Sciatic nerve (tissue), 2 donors: Measurements from ENCODE around the gene FTH1. TPM values are rescaled to one million over a fixed set of nuclear protein-coding genes. Genes with fewer than 3 reads are reported as not detected.
"Not testable (repeated sequence)": the region's sequence is repeated elsewhere in the genome, so short reads cannot be mapped to it uniquely, and the experiment has no call there.

Experiments
- ATAC-seq: fragments of 200-7000 bp; cut with Tn5 transposase; one replicate; pipeline ENCODE4 v1.9.1; 2020; ENCODE audit warnings: mild to moderate bottlenecking, moderate library complexity
- DNase-seq: peaks from one replicate; pipeline ENCODE4 v3.0.0-alpha.2; 2020; ENCODE audit warnings: low spot score
- intact Hi-C: fragments of 100-400 bp; cut with DNase I; formaldehyde crosslinking; loops from one replicate; pipeline ENCODE4 v1.14.2; 2022
- total RNA-seq: library from RNA; stranded (reverse); fragmentation: NEBNext Ultra II Directional; extraction: Animal tissue kit (Norgen Biotek cat#: 25700); gene quantifications from one replicate; pipeline ENCODE4 v1.2.1, GENCODE V29; 2021
- donor health status: DM: no; HTN: no; CAD: no.
- donor health status: DM: no; HTN: no; CAD: no.

The FTH1 gene
- total RNA-seq: 4,297 TPM

GRCh38 chr11:61967116-61967923 is at the start of gene FTH1:
TSS of gene FTH1 (minus strand) at chr11:61967634. CDS start at chr11:61967425, 209 bp downstream.
- ATAC-seq: peak; percentile 77
- intact Hi-C loops: no loop called here

GRCh38 chr11:62015615-62016014 is 48.2 kb upstream of the FTH1 start:
- no peak for DNase-seq
- intact Hi-C loops: no loop called here
- ATAC-seq: no peak

More at GRCh38 chr11:61967116-61967923, at the start of gene FTH1:
- DNase-seq: peak; percentile 96

DNA sequence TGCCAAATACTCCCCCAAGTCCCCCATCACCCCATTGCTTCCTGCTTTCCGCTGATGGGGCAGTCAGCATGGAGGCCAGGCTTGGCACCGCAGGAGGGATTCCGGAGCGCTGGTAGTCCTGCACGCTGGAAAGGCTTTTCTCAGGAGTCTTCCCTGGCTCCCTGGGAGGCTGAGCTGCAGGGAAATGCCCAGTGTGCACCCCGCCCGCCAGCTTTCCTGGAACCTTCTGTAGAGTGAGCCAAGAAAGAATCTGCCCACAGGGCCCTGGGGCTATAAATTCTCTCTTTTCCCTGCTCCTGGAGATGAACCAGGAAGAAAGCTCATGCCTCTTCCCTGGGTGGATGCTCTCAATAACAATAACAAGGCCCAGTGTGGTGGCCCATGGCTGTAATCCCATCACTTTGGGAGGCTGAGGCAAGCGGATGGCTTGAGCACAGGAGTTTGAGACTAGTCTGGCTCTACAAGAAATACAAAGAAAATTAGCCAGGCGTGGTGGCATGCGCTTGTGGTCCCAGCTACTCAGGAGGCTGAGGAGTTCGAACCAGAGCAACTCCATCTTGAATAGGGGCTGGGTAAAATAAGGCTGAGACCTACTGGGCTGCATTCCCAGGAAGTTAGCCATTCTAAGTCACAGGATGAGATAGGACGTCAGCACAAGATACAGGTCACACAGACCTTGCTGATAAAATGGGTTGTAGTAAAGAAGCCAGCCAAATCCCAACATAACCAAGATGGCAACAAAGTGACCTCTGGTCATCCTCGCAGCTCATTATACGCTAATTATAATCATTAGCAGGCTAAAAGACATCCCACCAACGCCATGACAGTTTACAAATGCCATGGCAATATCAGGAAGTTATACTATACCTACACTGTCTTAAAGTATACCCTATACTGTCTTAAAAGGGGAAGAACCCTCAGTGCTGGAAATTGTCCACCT is 46.4 kb upstream of the FTH1 start:
- ATAC-seq: no peak
- DNase-seq: no peak
- intact Hi-C loops: no loop called here

DNA sequence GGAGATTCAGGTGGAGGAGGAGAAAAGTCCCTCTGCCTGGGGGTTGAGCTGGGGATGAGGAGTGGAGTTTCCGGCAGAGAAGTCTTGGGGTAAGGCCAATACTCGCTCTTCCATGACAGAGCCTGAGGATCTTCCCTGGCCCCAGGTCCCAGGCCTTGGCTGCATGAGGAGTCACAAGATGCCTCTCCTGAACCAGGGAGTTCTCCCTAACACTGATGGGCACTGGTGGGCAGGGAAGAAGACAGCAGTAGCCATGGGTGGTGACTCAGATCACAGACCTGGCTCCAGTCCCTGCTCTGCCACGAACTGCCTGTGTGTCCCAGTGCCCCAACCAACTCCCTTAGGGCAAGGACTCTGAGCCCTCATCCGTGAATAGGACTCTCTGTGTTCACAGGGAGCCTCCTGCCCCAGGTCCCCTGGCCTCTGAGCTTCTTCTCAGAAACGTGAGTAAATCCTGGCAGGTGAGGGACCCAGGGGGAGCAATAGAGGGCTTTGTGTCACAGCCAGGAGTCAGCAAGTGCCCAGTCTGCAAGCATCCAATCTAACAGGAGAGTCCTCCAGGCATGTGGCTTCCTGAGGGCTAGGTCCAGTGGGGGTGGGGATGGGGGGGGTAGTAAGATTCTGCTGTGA is 45.5 kb upstream of the FTH1 start:
- DNase-seq (no peak), ATAC-seq (no peak)
- intact Hi-C loops: no loop called here

GRCh38 chr11:62012451-62012831 is 45.0 kb upstream of the FTH1 start:
- no peak for ATAC-seq
- DNase-seq: no peak
- intact Hi-C loops: no loop called here

DNA sequence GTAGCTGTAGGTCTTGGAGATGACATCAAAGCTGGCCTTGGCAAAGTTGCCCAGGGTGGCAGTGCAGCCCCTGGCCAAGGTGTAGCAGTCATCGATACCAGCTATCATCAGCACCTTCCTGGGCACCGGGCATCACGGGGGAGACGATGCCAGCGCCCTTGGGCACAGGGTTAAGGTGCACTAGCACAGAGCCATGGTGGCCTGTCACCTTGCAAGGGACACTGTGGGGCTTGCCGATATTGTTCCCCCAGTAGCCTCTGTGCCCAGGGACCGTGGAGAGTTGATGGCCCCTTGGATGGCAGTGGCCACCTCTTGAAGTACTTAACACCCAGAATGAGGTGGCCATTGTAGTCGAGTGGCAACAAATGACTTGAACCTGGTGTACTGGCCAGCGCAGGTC is 44.4 kb upstream of the FTH1 start:
- intact Hi-C loops: no loop called here
- ATAC-seq: no peak
- DNase-seq: no peak

- DNase-seq: no peak
Observed at GRCh38 chr11:62010935-62011528, 43.6 kb upstream of the FTH1 start.

GRCh38 chr11:62008193-62008592 is 40.8 kb upstream of the FTH1 start:
- ATAC-seq: no peak
- no peak for DNase-seq
- intact Hi-C loops: no loop called here

More at GRCh38 chr11:62010935-62011528, 43.6 kb upstream of the FTH1 start:
- no peak for ATAC-seq
- intact Hi-C loops: no loop called here

DNA sequence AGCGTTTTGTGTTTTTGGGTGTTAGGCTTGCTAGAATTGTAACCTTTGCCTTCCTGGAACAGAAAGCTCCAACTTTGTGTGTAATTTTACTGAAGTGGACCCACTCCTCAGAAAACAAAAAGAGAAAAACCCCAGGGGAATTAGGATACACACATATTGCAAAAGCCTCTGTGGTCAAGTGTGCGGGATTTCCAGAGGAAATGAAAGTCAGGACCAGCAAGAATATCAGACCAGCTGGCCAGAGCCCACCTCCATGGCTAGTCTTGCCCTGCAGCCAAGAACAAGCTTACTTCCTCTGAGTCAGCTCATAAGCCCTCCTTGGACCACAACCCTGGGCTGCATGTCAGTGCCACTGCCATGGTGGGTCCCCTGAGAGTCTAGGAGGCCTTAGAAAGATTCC is 37.0 kb upstream of the FTH1 start:
- intact Hi-C loops: no loop called here
- DNase-seq (no peak), ATAC-seq (peak; percentile 77)

GRCh38 chr11:62002283-62002682 is 34.8 kb upstream of the FTH1 start:
- ATAC-seq, intact Hi-C loops, DNase-seq: not testable (repeated sequence)

GRCh38 chr11:62001450-62002191 is 34.2 kb upstream of the FTH1 start:
- intact Hi-C loops: no loop called here
- DNase-seq: no peak
- ATAC-seq: peak; percentile 65

- ATAC-seq (no peak), DNase-seq (no peak)
- intact Hi-C loops: no loop called here
Observed at GRCh38 chr11:62000539-62001446, 33.4 kb upstream of the FTH1 start.

- DNase-seq (no peak), ATAC-seq (no peak)
- intact Hi-C loops: no loop called here
Observed at GRCh38 chr11:61999141-61999975, 31.9 kb upstream of the FTH1 start.

GRCh38 chr11:61996933-61997332 is 29.5 kb upstream of the FTH1 start:
- intact Hi-C loops: no loop called here
- no peak for DNase-seq
- no peak for ATAC-seq

DNA sequence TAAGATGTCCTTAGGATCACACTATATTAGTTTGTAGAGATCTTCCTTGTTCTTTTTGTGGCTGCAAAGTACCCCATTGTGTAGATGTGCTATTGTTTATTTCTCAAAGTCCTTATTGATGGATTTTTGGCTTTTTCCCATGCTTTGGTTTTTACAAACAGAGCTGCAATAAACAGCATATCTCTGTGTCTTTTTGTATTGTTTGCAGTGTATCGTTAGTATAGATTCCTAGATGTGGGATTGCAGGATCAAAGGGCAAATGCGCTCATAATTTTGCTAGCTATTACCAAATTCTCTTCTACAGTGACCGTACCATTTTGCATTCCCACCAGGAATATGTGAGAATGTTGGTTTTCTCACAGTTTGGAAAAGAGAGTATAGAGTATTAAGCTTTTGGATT is 27.5 kb upstream of the FTH1 start:
- intact Hi-C loops: no loop called here
- ATAC-seq (no peak), DNase-seq (no peak)

- ATAC-seq (no peak), DNase-seq (no peak)
- intact Hi-C loops: no loop called here
Observed at GRCh38 chr11:61985869-61986268, 18.4 kb upstream of the FTH1 start.

DNA sequence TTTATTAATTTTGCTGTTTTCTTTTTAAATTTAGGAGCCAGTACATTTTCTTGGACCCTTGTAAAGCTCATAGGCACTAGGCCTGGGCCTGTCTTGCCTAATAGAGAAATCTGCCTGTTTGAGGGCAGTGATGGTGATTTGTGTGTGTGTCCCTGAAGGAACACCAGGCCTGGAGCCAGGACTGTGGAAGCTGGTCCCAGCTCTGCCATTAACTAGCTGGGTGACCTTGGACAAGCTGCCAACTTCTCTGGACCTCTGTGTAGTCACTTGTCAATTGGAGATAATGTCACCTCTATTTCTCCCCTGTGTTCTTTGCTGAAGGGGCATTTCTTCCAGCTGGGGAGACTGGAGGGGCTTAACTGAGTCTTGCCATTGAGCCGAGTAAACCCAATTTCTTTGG is 16.0 kb upstream of the FTH1 start:
- intact Hi-C loops: no loop called here
- ATAC-seq: no peak
- DNase-seq: no peak
